Upper lobe of right lung (tissue), 1 donor: ENCODE measurements around the gene SF3B3. TPM values are rescaled to one million over a fixed set of nuclear protein-coding genes. Genes with fewer than 3 reads are reported as not detected.

Experiments used
- ATAC-seq: fragments of 200-7000 bp; cut with Tn5 transposase; one replicate; pipeline ENCODE4 v1.9.1; 2020; ENCODE audit warnings: mild to moderate bottlenecking, moderate library complexity
- DNase-seq: peaks from one replicate; pipeline ENCODE4 v3.0.0-alpha.2; 2020
- H3K27ac ChIP-seq: fragments of 200-600 bp; one replicate; pipeline ENCODE4 v1.8.0; 2022
- H3K27me3 ChIP-seq: fragments of 200-600 bp; one replicate; pipeline ENCODE4 v1.8.0; 2022; ENCODE audit warnings: mild to moderate bottlenecking
- H3K36me3 ChIP-seq: fragments of 200-600 bp; one replicate; pipeline ENCODE4 v1.8.0; 2022
- H3K4me1 ChIP-seq: fragments of 200-600 bp; one replicate; pipeline ENCODE4 v1.8.0; 2022
- H3K4me3 ChIP-seq: fragments of 200-600 bp; one replicate; pipeline ENCODE4 v1.8.0; 2022; ENCODE audit warnings: mild to moderate bottlenecking
- H3K9me3 ChIP-seq: fragments of 200-600 bp; one replicate; pipeline ENCODE4 v1.8.0; 2022
- CTCF ChIP-seq: fragments of 200-600 bp; IDR thresholded peaks from one replicate; pipeline ENCODE4 v1.8.0; 2022; ENCODE audit warnings: antibody characterized with exemption
- intact Hi-C: fragments of 100-400 bp; cut with DNase I; formaldehyde crosslinking; loops from one replicate; pipeline ENCODE4 v1.11.0; 2022
- total RNA-seq: library from RNA; stranded (reverse); fragmentation: NEBNext Ultra II Directional; extraction: Animal tissue kit (Norgen Biotek cat#: 25700); gene quantifications from one replicate; pipeline ENCODE4 v1.2.1, GENCODE V29; 2021
- donor health status: DM: no; HTN: yes; CAD: no; lungs with severe emphysema.

Gene SF3B3
- total RNA-seq, 1 donor from 2014 or later = 174 TPM

DNA sequence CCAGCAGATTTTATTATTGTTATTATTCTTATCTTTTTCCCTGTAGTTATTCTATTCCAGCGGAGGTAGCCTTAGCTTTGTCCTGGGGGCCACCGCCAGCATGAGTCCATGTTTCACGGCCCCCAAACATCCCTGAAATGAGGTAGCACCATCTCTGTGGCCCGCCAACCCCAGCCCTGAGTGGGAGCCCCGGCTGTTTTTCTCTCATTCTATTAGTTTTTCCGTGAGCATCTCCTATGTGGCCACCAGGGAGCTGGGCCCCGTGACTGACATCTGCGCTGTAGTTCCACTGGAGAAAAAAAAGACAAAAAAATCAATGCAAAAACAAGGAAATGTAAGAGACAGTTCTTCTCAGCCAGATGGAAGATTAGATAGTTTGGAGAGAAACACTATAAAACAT is 79.2 kb downstream of the SF3B3 start:
- intact Hi-C loops = no loop called here
- Histone ChIP-seq H3K27me3 (no peaks in the 10 kb centered on the region), H3K27ac (no peak overlapping the region), H3K36me3 (no peaks in the 10 kb centered on the region), H3K4me3 (no peak overlapping the region), H3K9me3 (no peaks in the 10 kb centered on the region), H3K4me1 (no peaks in the 10 kb centered on the region)
- no peak for TF ChIP-seq CTCF
- ATAC-seq = no peak
- DNase-seq = no peak

GRCh38 chr16:70604407-70605282 is 81.0 kb downstream of the SF3B3 start:
- TF ChIP-seq CTCF = no peak
- ATAC-seq (no peak), DNase-seq (no peak)
- Histone ChIP-seq H3K27me3 (no peaks in the 10 kb centered on the region), H3K36me3 (no peaks in the 10 kb centered on the region), H3K4me1 (no peaks in the 10 kb centered on the region), H3K9me3 (no peaks in the 10 kb centered on the region), H3K27ac (no peak overlapping the region), H3K4me3 (no peak overlapping the region)
- intact Hi-C loops = no loop called here

GRCh38 chr16:70605283-70605657 is 81.7 kb downstream of the SF3B3 start:
- DNase-seq (no peak), ATAC-seq (no peak)
- intact Hi-C loops = no loop called here
- no peaks in the 10 kb centered on the region for H3K4me1 ChIP-seq
- TF ChIP-seq CTCF = no peak
- H3K27me3 ChIP-seq = no peaks in the 10 kb centered on the region
- H3K9me3 ChIP-seq = no peaks in the 10 kb centered on the region
- H3K27ac ChIP-seq = no peak overlapping the region
- H3K4me3 ChIP-seq = no peak overlapping the region
- no peaks in the 10 kb centered on the region for H3K36me3 ChIP-seq

DNA sequence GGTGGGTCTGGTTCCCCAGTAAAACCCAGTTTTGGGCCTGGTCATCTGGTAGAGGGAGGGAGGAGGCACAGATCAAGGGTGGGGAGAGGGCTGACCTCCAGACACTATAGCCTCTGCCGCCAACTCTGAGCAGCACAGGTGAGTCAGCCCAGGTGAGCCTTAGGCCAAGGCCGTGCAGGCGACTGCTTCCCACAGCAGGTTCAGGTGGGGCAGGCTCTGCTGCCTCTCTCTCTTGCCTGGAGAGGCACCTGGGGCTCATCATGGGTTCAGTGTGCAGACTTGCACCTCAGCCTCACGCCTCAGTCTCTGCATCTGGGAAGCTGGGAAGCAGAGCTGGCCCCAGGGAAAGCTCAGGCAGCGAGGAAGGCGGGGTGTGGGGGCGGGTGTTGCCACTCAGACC is 84.9 kb downstream of the SF3B3 start:
- DNase-seq = no peak
- Histone ChIP-seq H3K9me3 (no peaks in the 10 kb centered on the region), H3K4me3 (no peak overlapping the region), H3K27ac (no peak overlapping the region), H3K27me3 (no peaks in the 10 kb centered on the region), H3K4me1 (no peaks in the 10 kb centered on the region), H3K36me3 (no peaks in the 10 kb centered on the region)
- ATAC-seq = no peak
- no peak for TF ChIP-seq CTCF
- intact Hi-C loops = no loop called here

DNA sequence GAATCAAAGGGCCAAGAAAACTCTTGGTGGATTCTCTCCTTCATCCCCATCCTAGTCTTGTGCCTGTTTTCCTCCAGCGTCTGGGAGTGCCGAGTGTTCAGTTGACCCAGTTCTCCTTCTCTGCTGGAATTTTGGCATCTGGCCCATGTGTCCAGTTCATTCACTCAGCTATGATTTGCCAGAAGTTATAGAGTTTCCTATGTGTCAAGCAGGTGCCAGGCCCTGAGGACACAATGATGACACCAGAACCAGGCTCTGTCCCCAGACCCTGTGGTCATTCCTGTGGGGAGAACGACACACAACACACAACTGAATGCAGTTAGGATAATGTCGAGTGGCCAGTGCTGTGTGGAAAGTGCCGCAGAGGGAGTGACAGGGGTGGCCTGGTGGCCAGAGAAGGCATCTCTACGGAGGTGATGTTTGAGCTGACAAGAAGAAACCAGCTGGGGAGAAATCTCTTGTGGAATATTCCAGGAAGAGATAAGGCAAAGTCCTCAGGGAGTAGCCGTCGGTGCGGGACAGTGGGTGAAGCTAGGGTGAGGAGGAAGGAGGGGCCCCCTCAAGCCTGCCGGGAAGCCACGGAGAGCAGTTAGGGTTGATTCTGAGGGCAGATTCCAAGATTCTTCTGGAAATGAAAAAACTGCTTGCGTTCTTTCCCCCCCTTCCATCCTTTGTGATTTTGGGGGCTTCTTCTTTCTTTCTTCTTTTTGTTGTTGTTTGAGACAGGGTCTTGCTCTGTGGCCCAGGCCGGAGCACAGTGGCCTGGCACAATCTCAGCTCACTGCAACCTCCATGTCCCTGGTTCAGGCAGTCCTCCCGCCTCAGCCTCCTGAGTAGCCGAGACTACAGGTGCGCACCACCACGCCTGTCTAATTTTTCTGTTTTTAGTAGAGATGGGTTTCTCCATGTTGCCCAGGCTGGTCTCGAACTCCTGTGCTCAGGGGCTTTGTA is 86.9 kb downstream of the SF3B3 start:
- intact Hi-C loops = no loop called here
- no peak overlapping the region for H3K27ac ChIP-seq
- H3K4me3 ChIP-seq = no peak overlapping the region
- no peaks in the 10 kb centered on the region for H3K9me3 ChIP-seq
- TF ChIP-seq CTCF = no peak
- peak; percentile 39 for ATAC-seq
- no peaks in the 10 kb centered on the region for H3K27me3 ChIP-seq
- H3K36me3 ChIP-seq = no peaks in the 10 kb centered on the region
- H3K4me1 ChIP-seq = no peaks in the 10 kb centered on the region
- DNase-seq = no peak
